ENCODE results near the gene ASB4.

GRCh38 chr7:95531605-95532219 is 46.0 kb downstream of the ASB4 start:
- TF ChIP-seq FOXM1 (IDR thresholded peaks at IDR 0.05; ENCODE audit: borderline replicate concordance): no peak
- TF ChIP-seq L3MBTL2 (conservative IDR thresholded peaks at IDR 0.05): no peak
- TF ChIP-seq BHLHE40 (IDR thresholded peaks at IDR 0.05; ENCODE audit: borderline replicate concordance): no peak
- no peak for TF ChIP-seq CTBP1 (IDR thresholded peaks at IDR 0.05; ENCODE audit: borderline replicate concordance)
- TF ChIP-seq SP1 (IDR thresholded peaks at IDR 0.05): no peak

All from HEK293T (cell line).